Thyroid gland (tissue), 4 donors: Measurements from ENCODE around the gene SLC16A4. TPM values are rescaled to one million over a fixed set of nuclear protein-coding genes. Genes with fewer than 3 reads are reported as not detected.

Experiments
- DNase-seq, 2 donors: peaks; one replicate each; pipeline ENCODE4 v3.0.0-alpha.2; 2019
- H3K27ac ChIP-seq, 3 donors: fragments of 200-600 bp; sonication (generic); 1 replicate in 2 of 3; 2 replicates in 1 of 3; pipeline ENCODE4 v1.5.1; 2016 to 2019; ENCODE audit warnings: mild to moderate bottlenecking in 1 of 3, moderate library complexity in 1 of 3
- H3K27me3 ChIP-seq: fragments of 200-600 bp; sonication (generic); one replicate; pipeline ENCODE4 v1.5.1; 2019
- H3K36me3 ChIP-seq, 2 donors: fragments of 200-600 bp; sonication (generic); one replicate each; pipeline ENCODE4 v1.5.1; 2016 to 2019
- H3K4me1 ChIP-seq, 2 donors: fragments of 200-600 bp; sonication (generic); one replicate each; pipeline ENCODE4 v1.5.1; 2017 to 2019
- H3K4me3 ChIP-seq, 3 donors: fragments of 200-600 bp; sonication (generic); replicated peaks in 1 of 3; 1 replicate in 2 of 3; 2 replicates in 1 of 3; pipeline ENCODE4 v1.5.1; 2016; ENCODE audit warnings: mild to moderate bottlenecking in 1 of 3
- H3K9me3 ChIP-seq: fragments of 200-600 bp; sonication (generic); one replicate; pipeline ENCODE4 v1.5.1; 2017
- CTCF ChIP-seq, 6 experiments: fragments of 200-600 bp in 3 of 6; fragments of 450-650 bp in 3 of 6; sonication (generic) in 3 of 6; IDR thresholded peaks; one replicate each; pipeline ENCODE4 v1.5.1; 2016 to 2019; ENCODE audit warnings: antibody characterized with exemption in 6 of 6, mild to moderate bottlenecking in 2 of 6, inconsistent platforms in 1 of 6, moderate library complexity in 1 of 6
- POLR2A ChIP-seq, 2 donors: fragments of 450-650 bp; IDR thresholded peaks; one replicate each; pipeline ENCODE4 v1.6.1; 2017; ENCODE audit warnings: antibody characterized with exemption in 2 of 2, mild to moderate bottlenecking in 2 of 2, moderate library complexity in 1 of 2
- WGBS, 2 donors: methylation state at CpG; one replicate each; pipeline ENCODE4 v1.1.5; 2017; 5-methylcytosine and 5-hydroxymethylcytosine counted together
- intact Hi-C: fragments of 100-400 bp; cut with DNase I; formaldehyde crosslinking; loops from one replicate; pipeline ENCODE4 v1.15.1; 2023
- total RNA-seq, 4 donors: library from RNA; depleted of rRNA; stranded (reverse); fragments of >200 nt; gene quantifications; one replicate each; pipeline ENCODE4 v1.2.3, GENCODE V29; 2016

The SLC16A4 gene
- total RNA-seq, 4 donors from 2014 or later: 18.6 to 30.5 (median 25.8) TPM

- WGBS, 2 donors: 75 to 87% methylated on average over 2 of the region's 2 CpGs
- no peaks in the 10 kb centered on the region for H3K9me3 ChIP-seq
- no peak overlapping the region for H3K27ac ChIP-seq
- H3K4me1 ChIP-seq: peaks cover 42 to 48% of the 10 kb centered on the region in 2 donors
- H3K27me3 ChIP-seq: no peaks in the 10 kb centered on the region
- no peak overlapping the region for H3K4me3 ChIP-seq
- no peak for TF ChIP-seq POLR2A (IDR thresholded peaks at IDR 0.05)
- TF ChIP-seq CTCF (IDR thresholded peaks at IDR 0.05): no peak
- H3K36me3 ChIP-seq: peaks cover 5 to 10% of the 10 kb centered on the region in 2 donors
- no peak for DNase-seq
- intact Hi-C loops: loop anchor here (5.0 kb wide), 1 partner anchor 64 kb away; the partner anchor contains the start of gene LAMTOR5
Observed at GRCh38 chr1:110343249-110343648, 47.6 kb downstream of the SLC16A4 start.

- DNase-seq: no peak
- Histone ChIP-seq H3K36me3 (peaks cover 5 to 10% of the 10 kb centered on the region in 2 donors), H3K4me3 (no peak overlapping the region), H3K27me3 (no peaks in the 10 kb centered on the region), H3K9me3 (no peaks in the 10 kb centered on the region), H3K4me1 (peaks cover 34 to 54% of the 10 kb centered on the region in 2 donors), H3K27ac (no peak overlapping the region)
- 58 to 77% methylated on average over 5 to 9 of the region's 9 CpGs for WGBS, 2 donors
- intact Hi-C loops: loop anchor here (5.0 kb wide), 1 partner anchor 65 kb away; the partner anchor contains the start of gene LAMTOR5
- TF ChIP-seq POLR2A (IDR thresholded peaks at IDR 0.05): no peak
- no peak for TF ChIP-seq CTCF (IDR thresholded peaks at IDR 0.05)
Observed at GRCh38 chr1:110341872-110342331, 48.9 kb downstream of the SLC16A4 start.

- intact Hi-C loops: loop anchor here (5.0 kb wide), 1 partner anchor 66 kb away; the partner anchor contains the start of gene LAMTOR5
- 88 to 91% methylated on average over 23 to 27 of the region's 27 CpGs for WGBS, 2 donors
- Histone ChIP-seq H3K4me3 (no peak overlapping the region), H3K4me1 (peaks cover 34 to 59% of the 10 kb centered on the region in 2 donors), H3K27ac (no peak overlapping the region), H3K9me3 (no peaks in the 10 kb centered on the region), H3K27me3 (no peaks in the 10 kb centered on the region), H3K36me3 (peaks cover 5 to 10% of the 10 kb centered on the region in 2 donors)
- no peak for DNase-seq
- TF ChIP-seq CTCF (IDR thresholded peaks at IDR 0.05): no peak
- no peak for TF ChIP-seq POLR2A (IDR thresholded peaks at IDR 0.05)
Observed at GRCh38 chr1:110341146-110341871, 49.5 kb downstream of the SLC16A4 start.

- Histone ChIP-seq H3K9me3 (no peaks in the 10 kb centered on the region), H3K36me3 (peaks cover 5 to 10% of the 10 kb centered on the region in 2 donors), H3K4me1 (peaks cover 34 to 55% of the 10 kb centered on the region in 2 donors), H3K4me3 (peak overlapping the region in 2 of 3 donors; percentile 84 to 85), H3K27ac (peak overlapping the region in 2 of 3 donors; percentile 85 to 87), H3K27me3 (no peaks in the 10 kb centered on the region)
- intact Hi-C loops: loop anchor here (5.0 kb wide), 1 partner anchor 67 kb away; the partner anchor contains the start of gene LAMTOR5
- TF ChIP-seq POLR2A (IDR thresholded peaks at IDR 0.05): no peak
- no peak for TF ChIP-seq CTCF (IDR thresholded peaks at IDR 0.05)
- no peak for DNase-seq
- WGBS, 2 donors: 18 to 22% methylated on average over 4 to 7 of the region's 9 CpGs
Observed at GRCh38 chr1:110340207-110340468, 50.7 kb downstream of the SLC16A4 start.
